ENCODE data around the gene UPF3A.

UPF3A gene

DNA sequence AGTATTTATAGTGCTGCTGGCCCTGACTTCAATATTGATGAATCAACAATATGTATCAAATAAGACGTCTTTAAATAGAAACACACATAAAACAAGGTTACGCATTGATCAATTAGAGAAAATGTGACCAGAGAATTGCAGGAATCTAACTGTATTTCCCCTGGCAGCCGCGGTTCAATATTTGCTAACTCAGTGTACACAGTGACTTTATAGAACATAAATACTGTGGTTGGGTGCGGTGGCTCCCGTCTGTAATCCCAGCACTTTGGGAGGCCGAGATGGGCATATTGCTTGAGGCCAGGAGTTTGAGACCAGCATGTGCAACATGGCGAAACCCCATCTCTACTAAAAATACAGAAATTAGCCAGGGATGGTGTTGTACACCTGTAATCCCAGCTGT is 22.8 kb upstream of the UPF3A start:
- Histone ChIP-seq H2BK120ac (ENCODE audit: low read depth, low read length) (no peak overlapping the region), H3K4me3 (ENCODE audit: insufficient read depth in 1 of 2, low read depth in 1 of 2, low read length in 2 of 2) (no peak overlapping the region), H3K23ac (ENCODE audit: low read length in 2 of 2) (no peak overlapping the region), H3K9ac (ENCODE audit: low read length) (no peak overlapping the region), H3K36me3 (ENCODE audit: control insufficient read depth in 1 of 2, insufficient read depth in 2 of 2, low read depth in 1 of 2, low read length in 2 of 2) (peaks cover 26 to 99% of the 10 kb centered on the region in 2 experiments), H3K4me2 (ENCODE audit: low read length, poor library complexity, severe bottlenecking) (no peak overlapping the region), H3K79me1 (replicated peaks; ENCODE audit: low read length, poor library complexity, severe bottlenecking) (peaks cover 15% of the 10 kb centered on the region), H2BK5ac (ENCODE audit: low read depth, low read length, poor library complexity, severe bottlenecking) (no peak overlapping the region), H3K4ac (ENCODE audit: low read depth in 1 of 2, low read length in 2 of 2) (no peak overlapping the region), H3K9me3 (ENCODE audit: control insufficient read depth, low read length) (no peaks in the 10 kb centered on the region), H2BK12ac (ENCODE audit: low read length in 2 of 2) (no peak overlapping the region), H3K27me3 (ENCODE audit: control insufficient read depth in 1 of 2, insufficient read depth in 1 of 2, low read length in 2 of 2) (no peaks in the 10 kb centered on the region), H2BK15ac (ENCODE audit: low read depth, poor library complexity, severe bottlenecking) (no peak overlapping the region), H4K8ac (ENCODE audit: low read length) (no peak overlapping the region), H3K4me1 (ENCODE audit: control insufficient read depth, insufficient read depth, low read depth, low read length) (peaks cover 8% of the 10 kb centered on the region), H3K27ac (ENCODE audit: low read length, poor library complexity, severe bottlenecking) (no peak overlapping the region), H3K18ac (ENCODE audit: low read depth in 1 of 2, low read length in 2 of 2) (no peak overlapping the region), H2AFZ (ENCODE audit: low read depth, low read length) (no peak overlapping the region), H2AK5ac (ENCODE audit: low read length, severe bottlenecking) (no peak overlapping the region), H4K91ac (ENCODE audit: low read length) (no peak overlapping the region), H3K14ac (ENCODE audit: low read length in 2 of 2) (no peak overlapping the region)
- WGBS, result 98% methylated on average over 8 of the region's 8 CpGs
- no peak for DNase-seq

- no peak overlapping the region for H4K91ac ChIP-seq (ENCODE audit: low read length)
- no peak overlapping the region for H3K4me3 ChIP-seq (ENCODE audit: insufficient read depth in 1 of 2, low read depth in 1 of 2, low read length in 2 of 2)
- H3K79me1 ChIP-seq (replicated peaks; ENCODE audit: low read length, poor library complexity, severe bottlenecking), result peaks cover 15% of the 10 kb centered on the region
- H4K8ac ChIP-seq (ENCODE audit: low read length), result no peak overlapping the region
- H3K18ac ChIP-seq (ENCODE audit: low read depth in 1 of 2, low read length in 2 of 2), result no peak overlapping the region
- no peak overlapping the region for H2AK5ac ChIP-seq (ENCODE audit: low read length, severe bottlenecking)
- no peak overlapping the region for H3K9ac ChIP-seq (ENCODE audit: low read length)
- peaks cover 28 to 98% of the 10 kb centered on the region in 2 experiments for H3K36me3 ChIP-seq (ENCODE audit: control insufficient read depth in 1 of 2, insufficient read depth in 2 of 2, low read depth in 1 of 2, low read length in 2 of 2)
- DNase-seq, result no peak
- H2BK15ac ChIP-seq (ENCODE audit: low read depth, poor library complexity, severe bottlenecking), result no peak overlapping the region
- WGBS, result 94% methylated on average over 6 of the region's 7 CpGs
- no peak overlapping the region for H2BK120ac ChIP-seq (ENCODE audit: low read depth, low read length)
- no peak overlapping the region for H3K23ac ChIP-seq (ENCODE audit: low read length in 2 of 2)
- no peak overlapping the region for H3K4me2 ChIP-seq (ENCODE audit: low read length, poor library complexity, severe bottlenecking)
- H2BK5ac ChIP-seq (ENCODE audit: low read depth, low read length, poor library complexity, severe bottlenecking), result no peak overlapping the region
- H3K14ac ChIP-seq (ENCODE audit: low read length in 2 of 2), result no peak overlapping the region
- no peaks in the 10 kb centered on the region for H3K9me3 ChIP-seq (ENCODE audit: control insufficient read depth, low read length)
- H3K4me1 ChIP-seq (ENCODE audit: control insufficient read depth, insufficient read depth, low read depth, low read length), result peaks cover 8% of the 10 kb centered on the region
- no peak overlapping the region for H2AFZ ChIP-seq (ENCODE audit: low read depth, low read length)
- no peak overlapping the region for H3K4ac ChIP-seq (ENCODE audit: low read depth in 1 of 2, low read length in 2 of 2)
- no peak overlapping the region for H2BK12ac ChIP-seq (ENCODE audit: low read length in 2 of 2)
- H3K27me3 ChIP-seq (ENCODE audit: control insufficient read depth in 1 of 2, insufficient read depth in 1 of 2, low read length in 2 of 2), result no peaks in the 10 kb centered on the region
- H3K27ac ChIP-seq (ENCODE audit: low read length, poor library complexity, severe bottlenecking), result no peak overlapping the region
These were observed 22.0 kb upstream of the UPF3A start for GRCh38 chr13:114259374-114259773.

GRCh38 chr13:114259974-114260373 is 21.4 kb upstream of the UPF3A start:
- Histone ChIP-seq H3K4ac (ENCODE audit: low read depth in 1 of 2, low read length in 2 of 2) (no peak overlapping the region), H3K23ac (ENCODE audit: low read length in 2 of 2) (no peak overlapping the region), H3K27me3 (ENCODE audit: control insufficient read depth in 1 of 2, insufficient read depth in 1 of 2, low read length in 2 of 2) (no peaks in the 10 kb centered on the region), H2BK15ac (ENCODE audit: low read depth, poor library complexity, severe bottlenecking) (no peak overlapping the region), H3K79me1 (replicated peaks; ENCODE audit: low read length, poor library complexity, severe bottlenecking) (peaks cover 13% of the 10 kb centered on the region), H3K14ac (ENCODE audit: low read length in 2 of 2) (no peak overlapping the region), H4K8ac (ENCODE audit: low read length) (no peak overlapping the region), H2AK5ac (ENCODE audit: low read length, severe bottlenecking) (no peak overlapping the region), H3K9me3 (ENCODE audit: control insufficient read depth, low read length) (no peaks in the 10 kb centered on the region), H3K36me3 (ENCODE audit: control insufficient read depth in 1 of 2, insufficient read depth in 2 of 2, low read depth in 1 of 2, low read length in 2 of 2) (peaks cover 28 to 98% of the 10 kb centered on the region in 2 experiments), H2BK5ac (ENCODE audit: low read depth, low read length, poor library complexity, severe bottlenecking) (no peak overlapping the region), H3K4me2 (ENCODE audit: low read length, poor library complexity, severe bottlenecking) (no peak overlapping the region), H2BK120ac (ENCODE audit: low read depth, low read length) (no peak overlapping the region), H3K27ac (ENCODE audit: low read length, poor library complexity, severe bottlenecking) (no peak overlapping the region), H2BK12ac (ENCODE audit: low read length in 2 of 2) (no peak overlapping the region), H2AFZ (ENCODE audit: low read depth, low read length) (no peak overlapping the region), H3K4me3 (ENCODE audit: insufficient read depth in 1 of 2, low read depth in 1 of 2, low read length in 2 of 2) (no peak overlapping the region), H4K91ac (ENCODE audit: low read length) (no peak overlapping the region), H3K18ac (ENCODE audit: low read depth in 1 of 2, low read length in 2 of 2) (no peak overlapping the region), H3K9ac (ENCODE audit: low read length) (no peak overlapping the region), H3K4me1 (ENCODE audit: control insufficient read depth, insufficient read depth, low read depth, low read length) (peaks cover 11% of the 10 kb centered on the region)
- no peak for DNase-seq
- 95% methylated on average over 4 of the region's 4 CpGs for WGBS

- no peak overlapping the region for H3K14ac ChIP-seq (ENCODE audit: low read length in 2 of 2)
- no peak overlapping the region for H3K4me2 ChIP-seq (ENCODE audit: low read length, poor library complexity, severe bottlenecking)
- no peak overlapping the region for H4K8ac ChIP-seq (ENCODE audit: low read length)
- H2BK12ac ChIP-seq (ENCODE audit: low read length in 2 of 2), result no peak overlapping the region
- no peak overlapping the region for H3K9ac ChIP-seq (ENCODE audit: low read length)
- peaks cover 30 to 98% of the 10 kb centered on the region in 2 experiments for H3K36me3 ChIP-seq (ENCODE audit: control insufficient read depth in 1 of 2, insufficient read depth in 2 of 2, low read depth in 1 of 2, low read length in 2 of 2)
- DNase-seq, result no peak
- 92% methylated on average over 3 of the region's 3 CpGs for WGBS
- H3K4ac ChIP-seq (ENCODE audit: low read depth in 1 of 2, low read length in 2 of 2), result no peak overlapping the region
- H4K91ac ChIP-seq (ENCODE audit: low read length), result no peak overlapping the region
- H2BK5ac ChIP-seq (ENCODE audit: low read depth, low read length, poor library complexity, severe bottlenecking), result no peak overlapping the region
- H3K79me1 ChIP-seq (replicated peaks; ENCODE audit: low read length, poor library complexity, severe bottlenecking), result peaks cover 12% of the 10 kb centered on the region
- H3K9me3 ChIP-seq (ENCODE audit: control insufficient read depth, low read length), result no peaks in the 10 kb centered on the region
- H2AFZ ChIP-seq (ENCODE audit: low read depth, low read length), result no peak overlapping the region
- H3K23ac ChIP-seq (ENCODE audit: low read length in 2 of 2), result no peak overlapping the region
- no peak overlapping the region for H2BK15ac ChIP-seq (ENCODE audit: low read depth, poor library complexity, severe bottlenecking)
- H3K18ac ChIP-seq (ENCODE audit: low read depth in 1 of 2, low read length in 2 of 2), result no peak overlapping the region
- H3K27ac ChIP-seq (ENCODE audit: low read length, poor library complexity, severe bottlenecking), result no peak overlapping the region
- H2BK120ac ChIP-seq (ENCODE audit: low read depth, low read length), result no peak overlapping the region
- no peaks in the 10 kb centered on the region for H3K27me3 ChIP-seq (ENCODE audit: control insufficient read depth in 1 of 2, insufficient read depth in 1 of 2, low read length in 2 of 2)
- H2AK5ac ChIP-seq (ENCODE audit: low read length, severe bottlenecking), result no peak overlapping the region
- peaks cover 12% of the 10 kb centered on the region for H3K4me1 ChIP-seq (ENCODE audit: control insufficient read depth, insufficient read depth, low read depth, low read length)
- H3K4me3 ChIP-seq (ENCODE audit: insufficient read depth in 1 of 2, low read depth in 1 of 2, low read length in 2 of 2), result no peak overlapping the region
These were observed 20.6 kb upstream of the UPF3A start for GRCh38 chr13:114260814-114261213.

Measured in mesenchymal stem cell (in vitro differentiated cells and primary cell).